HG02798 (cell line): ENCODE measurements around the gene TMEM109.

Experiments
- ATAC-seq: cut with Tn5 transposase; IDR thresholded peaks from one replicate; pipeline ENCODE4 v1.9.1; 2021; ENCODE audit warnings: mild to moderate bottlenecking; ENCODE audit not compliant: unreplicated experiment, poor library complexity

The TMEM109 gene, protein sequence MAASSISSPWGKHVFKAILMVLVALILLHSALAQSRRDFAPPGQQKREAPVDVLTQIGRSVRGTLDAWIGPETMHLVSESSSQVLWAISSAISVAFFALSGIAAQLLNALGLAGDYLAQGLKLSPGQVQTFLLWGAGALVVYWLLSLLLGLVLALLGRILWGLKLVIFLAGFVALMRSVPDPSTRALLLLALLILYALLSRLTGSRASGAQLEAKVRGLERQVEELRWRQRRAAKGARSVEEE

GRCh38 chr11:60913793-60914632 is at the start of gene TMEM109:
Gene TMEM109, plus strand, starts transcription at chr11:60914158. Its CDS starts 5,536 bp downstream, at chr11:60919694.
- ATAC-seq: peak; percentile 56

DNA sequence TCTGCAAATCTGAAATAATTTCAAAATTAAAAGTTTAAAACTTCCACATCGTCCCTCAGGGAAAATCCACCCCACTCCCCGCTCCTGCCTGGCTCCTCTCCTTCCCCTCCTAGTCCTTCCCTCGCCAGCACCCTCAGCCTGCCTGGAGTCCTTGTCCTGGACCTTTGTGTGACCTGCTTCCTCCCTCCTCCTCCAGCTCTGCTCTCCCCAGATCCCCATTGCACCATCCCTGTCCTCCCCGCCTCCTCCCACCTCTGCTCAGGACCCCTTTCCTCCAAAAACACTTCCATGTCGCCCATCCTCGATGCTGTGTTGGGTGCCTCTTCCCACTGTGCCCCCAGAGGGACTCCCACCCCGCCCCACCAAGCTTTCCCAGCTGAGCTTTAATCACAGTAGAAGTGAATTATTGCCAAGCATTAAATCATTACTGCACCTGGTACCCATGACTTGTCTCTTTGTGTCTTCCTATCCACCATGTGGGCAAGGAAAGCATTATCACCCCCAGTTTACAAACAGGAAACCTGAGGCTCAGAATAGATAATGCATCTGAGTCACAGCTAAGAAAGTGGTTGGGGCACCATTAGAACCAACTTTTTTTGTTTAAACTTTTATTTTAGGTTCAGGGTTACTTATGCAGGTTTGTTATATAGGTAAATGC is 49.0 kb upstream of the TMEM109 start:
- ATAC-seq: no peak

- ATAC-seq: no peak
These were observed 46.8 kb upstream of the TMEM109 start, which contains the start of gene ZP1 for GRCh38 chr11:60866911-60867870. Gene ZP1, plus strand, starts transcription at chr11:60867542. Its CDS starts 20 bp downstream, at chr11:60867562.

- ATAC-seq: no peak
These were observed 45.9 kb upstream of the TMEM109 start for GRCh38 chr11:60867871-60868681.

GRCh38 chr11:60868682-60869450 is 45.1 kb upstream of the TMEM109 start:
- no peak for ATAC-seq

GRCh38 chr11:60869451-60869825 is 44.5 kb upstream of the TMEM109 start:
- no peak for ATAC-seq

GRCh38 chr11:60870276-60870675 is 43.7 kb upstream of the TMEM109 start:
- ATAC-seq: no peak

DNA sequence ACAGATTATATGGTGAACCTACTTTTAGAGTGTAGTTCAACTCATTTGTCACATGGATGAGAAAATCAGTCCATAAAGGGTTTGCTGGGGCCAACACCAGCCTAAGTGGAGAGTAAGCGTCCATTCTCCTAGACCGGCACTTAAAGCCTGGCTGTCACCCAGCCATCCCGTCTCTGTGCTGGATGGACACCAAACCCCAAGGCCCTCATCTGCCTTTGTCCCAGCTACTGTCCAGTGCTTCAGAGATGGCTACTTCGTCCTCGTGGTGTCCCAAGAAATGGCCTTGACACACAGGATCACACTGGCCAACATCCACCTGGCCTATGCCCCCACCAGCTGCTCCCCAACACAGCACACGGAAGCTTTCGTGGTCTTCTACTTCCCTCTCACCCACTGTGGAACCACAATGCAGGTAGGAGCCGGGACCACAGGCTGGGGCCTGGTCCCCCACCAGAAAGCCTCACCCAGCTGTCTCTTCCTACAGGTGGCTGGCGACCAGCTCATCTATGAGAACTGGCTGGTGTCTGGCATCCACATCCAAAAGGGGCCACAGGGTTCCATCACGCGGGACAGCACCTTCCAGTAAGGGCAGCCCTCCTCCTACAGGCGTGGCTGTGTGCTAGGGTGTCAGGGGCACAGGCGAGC is 43.1 kb upstream of the TMEM109 start:
- ATAC-seq: no peak

DNA sequence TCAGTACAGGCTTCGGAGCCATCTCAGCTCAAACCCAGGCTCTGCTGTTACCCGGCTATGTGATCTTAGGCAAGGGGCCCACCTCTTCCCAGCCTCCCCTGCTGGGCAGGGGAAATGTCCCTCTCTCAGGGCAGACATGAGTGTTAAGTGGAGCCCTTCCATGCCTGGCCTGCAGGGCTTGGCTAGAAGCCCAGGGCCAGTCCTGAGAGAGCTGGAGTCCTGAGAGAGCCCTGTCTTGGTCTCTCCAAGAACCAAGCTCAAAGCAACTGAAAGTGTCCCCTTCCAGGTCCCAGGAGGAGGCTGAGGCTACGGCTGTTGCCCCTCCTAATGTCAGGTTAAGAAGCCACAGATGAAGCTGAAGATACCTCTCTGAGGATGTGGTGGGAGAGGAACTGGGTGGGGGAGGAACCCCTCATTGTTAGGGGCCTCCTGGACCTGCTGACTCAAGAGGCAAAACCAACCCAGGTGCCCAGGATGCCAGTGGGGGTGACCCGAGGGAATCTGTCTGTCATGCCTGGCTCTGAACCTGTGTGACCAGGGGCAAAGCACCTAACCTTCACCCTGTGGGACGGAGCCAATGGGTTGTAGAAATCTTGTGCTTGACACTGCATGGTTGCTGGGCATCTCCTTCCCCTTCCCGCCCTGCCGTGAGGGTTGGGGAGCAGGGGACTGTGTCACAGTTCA is 42.4 kb upstream of the TMEM109 start:
- ATAC-seq: no peak

- ATAC-seq: no peak
These were observed 41.6 kb upstream of the TMEM109 start for GRCh38 chr11:60872124-60872960.

GRCh38 chr11:60872961-60873524 is 40.9 kb upstream of the TMEM109 start:
- ATAC-seq: no peak

DNA sequence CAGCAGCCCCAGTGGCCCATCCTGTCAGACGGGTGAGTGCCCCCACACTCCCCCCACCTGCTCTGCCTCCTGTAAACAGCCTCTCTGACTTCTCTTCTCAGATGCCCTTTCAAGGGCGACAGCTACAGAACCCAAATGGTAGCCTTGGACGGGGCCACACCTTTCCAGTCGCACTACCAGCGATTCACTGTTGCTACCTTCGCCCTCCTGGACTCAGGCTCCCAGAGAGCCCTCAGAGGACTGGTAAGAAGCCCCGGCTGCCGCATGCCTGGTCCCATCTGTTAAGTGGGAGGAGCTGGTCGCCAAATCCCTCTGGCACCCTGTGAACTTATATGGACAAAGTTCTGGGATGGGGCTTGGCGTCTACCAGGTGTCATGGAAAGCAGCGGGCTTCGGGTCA is 40.4 kb upstream of the TMEM109 start:
- no peak for ATAC-seq

DNA sequence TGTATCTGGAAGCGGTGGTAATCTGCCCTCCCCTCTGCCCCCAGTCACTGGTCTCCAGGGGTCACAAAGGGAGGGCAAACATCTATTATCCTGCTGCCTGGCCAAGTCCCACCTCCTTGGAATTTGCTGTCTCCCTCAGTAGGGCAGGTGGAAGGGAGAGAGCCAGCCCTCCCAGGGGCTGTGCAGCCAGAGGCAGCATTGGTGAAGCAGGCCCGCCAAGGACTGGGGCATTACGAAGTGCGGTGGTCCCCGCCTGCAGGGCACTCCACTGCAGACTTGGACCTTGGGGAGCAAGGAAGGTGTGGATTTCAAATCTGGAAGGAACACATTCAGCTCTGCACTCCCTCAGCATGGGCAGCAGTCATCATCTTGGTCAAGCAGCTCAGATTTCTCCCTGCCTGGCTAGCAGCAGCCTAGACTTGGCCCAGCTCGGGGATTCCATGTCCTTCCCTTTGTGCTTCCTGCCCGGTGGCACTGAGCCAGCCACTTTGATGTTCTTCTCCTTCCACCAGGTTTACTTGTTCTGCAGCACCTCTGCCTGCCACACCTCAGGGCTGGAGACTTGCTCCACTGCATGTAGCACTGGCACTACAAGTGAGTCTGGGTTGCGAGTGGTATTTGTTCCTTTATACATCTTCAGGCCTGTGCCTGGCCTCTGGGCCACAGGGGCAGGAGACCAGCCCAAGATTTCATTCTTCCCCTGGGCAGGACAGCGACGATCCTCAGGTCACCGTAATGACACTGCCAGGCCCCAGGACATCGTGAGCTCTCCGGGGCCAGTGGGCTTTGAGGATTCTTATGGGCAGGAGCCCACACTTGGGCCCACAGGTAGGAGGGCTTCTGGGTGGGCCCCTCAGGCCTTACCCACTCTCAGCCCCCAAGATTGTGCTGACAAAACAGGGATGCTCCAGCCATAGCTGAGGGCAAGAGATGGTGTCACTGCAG is 39.3 kb upstream of the TMEM109 start:
- ATAC-seq: no peak

GRCh38 chr11:60875366-60876167 is 38.4 kb upstream of the TMEM109 start:
- ATAC-seq: no peak

DNA sequence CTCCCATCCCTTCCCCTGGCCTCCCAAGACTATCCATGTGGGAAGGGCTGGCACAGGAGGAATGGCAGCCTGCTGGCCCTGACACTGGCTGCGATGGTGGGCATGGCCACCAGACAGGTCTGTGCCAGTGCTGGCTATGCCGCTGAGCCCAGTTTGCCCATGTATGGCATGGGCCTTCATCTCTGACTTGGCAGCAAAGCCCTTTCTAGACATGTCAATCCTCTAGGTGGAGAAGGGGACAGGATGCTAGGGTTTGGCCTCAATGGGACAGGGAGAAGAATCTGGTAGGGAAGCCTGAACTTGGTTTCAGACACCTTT is 37.8 kb upstream of the TMEM109 start:
- ATAC-seq: no peak
